HepG2 (cell line): Measurements from ENCODE around the gene DEPDC1. TPM values are rescaled to one million over a fixed set of nuclear protein-coding genes. Genes with fewer than 3 reads are reported as not detected.

ENCODE experiments used
- ATAC-seq: fragments of 200-7000 bp; cut with Tn5 transposase; 3 replicates; pipeline ENCODE4 v1.9.1; 2020; ENCODE audit warnings: mild to moderate bottlenecking, moderate library complexity
- BruUV-seq: library from RNA; stranded (reverse); fragments of 400-500 nt; replicated peaks from 2 replicates; lab custom pipeline; 2021; lab: Mats Ljungman, UMichigan
- CTCF ChIA-PET: fragments of 300-600 bp; formaldehyde crosslinking; extraction: SDS; loops from one replicate; lab custom pipeline; 2021; ENCODE audit warnings: low total read pairs, inconsistent platforms, low intra/inter-chr PET ratio; lab: Yijun Ruan, JAX
- POLR2A ChIA-PET: fragments of 350-600 bp; sonication (Branson Sonifier 250); formaldehyde crosslinking; loops from one replicate; lab custom pipeline; 2020; ENCODE audit warnings: antibody characterized with exemption, inconsistent platforms; lab: Yijun Ruan, JAX
- DNase-seq: peaks from one replicate; pipeline ENCODE4 v3.0.0-alpha.2; 2015; ENCODE audit warnings: low spot score
- FAIRE-seq: peaks from 3 replicates; lab custom pipeline; 2011; peaks lifted over from hg19 to GRCh38; lab: Jason Lieb, UNC
- H2AFZ ChIP-seq: one replicate; pipeline ENCODE4 v1.6.1; 2011; ENCODE audit warnings: low read length, inconsistent platforms
- H3K27ac ChIP-seq: fragments of 300-600 bp; 3 replicates; pipeline ENCODE4 v1.8.0; 2011; ENCODE audit warnings: mixed run types, mild to moderate bottlenecking, mixed read lengths, low read length, inconsistent platforms; ENCODE audit not compliant: insufficient read depth; ENCODE audit errors: extremely low read length
- H3K27me3 ChIP-seq, 2 experiments: fragments of 200-600 bp in 1 of 2; 2 replicates in 1 of 2; 3 replicates in 1 of 2; pipeline versions ENCODE4 v1.6.0 to v1.8.0; 2011; ENCODE audit warnings: low read length in 2 of 2, mild to moderate bottlenecking in 2 of 2, moderate library complexity in 2 of 2, inconsistent platforms in 1 of 2; ENCODE audit not compliant: insufficient read depth in 2 of 2, control insufficient read depth in 1 of 2
- H3K36me3 ChIP-seq, 2 experiments: fragments of 200-600 bp in 1 of 2; replicated peaks in 1 of 2; 2 replicates in 1 of 2; 3 replicates in 1 of 2; pipeline versions ENCODE4 v1.5.1 to v1.8.0; 2011; ENCODE audit warnings: low read length in 2 of 2, inconsistent platforms in 1 of 2; ENCODE audit not compliant: insufficient read depth in 2 of 2, control insufficient read depth in 1 of 2
- H3K4me1 ChIP-seq: 2 replicates; pipeline ENCODE4 v1.5.1; 2012; ENCODE audit warnings: low read length, inconsistent platforms; ENCODE audit not compliant: insufficient read depth
- H3K4me2 ChIP-seq: 2 replicates; pipeline ENCODE4 v1.6.0; 2011; ENCODE audit warnings: low read depth, low read length, inconsistent platforms
- H3K4me3 ChIP-seq, 3 experiments: fragments of 200-600 bp in 1 of 3; sonication (generic), shearing (Covaris generic) in 1 of 3; replicated peaks in 1 of 3; 2 replicates each; pipeline ENCODE4 v1.5.1; 2011 to 2016; ENCODE audit warnings: low read length in 3 of 3, inconsistent platforms in 2 of 3, low read depth in 2 of 3, mild to moderate bottlenecking in 2 of 3, control low read depth in 1 of 3, mixed read lengths in 1 of 3; ENCODE audit not compliant: insufficient read depth in 1 of 3
- H3K79me2 ChIP-seq: one replicate; pipeline ENCODE4 v1.6.1; 2011; ENCODE audit warnings: low read length, inconsistent platforms; ENCODE audit not compliant: insufficient read depth
- H3K9ac ChIP-seq: 2 replicates; pipeline ENCODE4 v1.6.0; 2011; ENCODE audit warnings: mild to moderate bottlenecking, low read depth, low read length, inconsistent platforms; ENCODE audit not compliant: insufficient read depth
- H3K9me3 ChIP-seq: 2 replicates; pipeline ENCODE4 v1.5.1; 2012; ENCODE audit warnings: mild to moderate bottlenecking, low read length
- H4K20me1 ChIP-seq: 2 replicates; pipeline ENCODE4 v1.6.0; 2011; ENCODE audit warnings: inconsistent platforms, mild to moderate bottlenecking, low read length, moderate library complexity; ENCODE audit not compliant: insufficient read depth
- ATF7-NPFF ChIP-seq: sonication (generic); formaldehyde crosslinking; IDR thresholded peaks from 2 replicates; pipeline ENCODE4 v1.8.1; 2023; ENCODE audit warnings: mild to moderate bottlenecking, low read depth, missing genetic modification reagents, moderate library complexity
- MAFF ChIP-seq: IDR thresholded peaks from 2 replicates; pipeline ENCODE4 v1.6.1; 2011; ENCODE audit warnings: low read depth, low read length, improper control_type of control experiment
- MAFK ChIP-seq, 2 experiments: IDR thresholded peaks in 1 of 2; conservative IDR thresholded peaks in 1 of 2; 2 replicates each; pipeline ENCODE4 v1.6.1; 2011; ENCODE audit warnings: improper control_type of control experiment in 2 of 2, low read length in 2 of 2
- MTF2 ChIP-seq: sonication (generic); formaldehyde crosslinking; IDR thresholded peaks from 2 replicates; pipeline ENCODE4 v1.5.0; 2020; ENCODE audit warnings: missing genetic modification reagents, borderline replicate concordance
- NR3C1 ChIP-seq: sonication (generic); formaldehyde crosslinking; IDR thresholded peaks from 2 replicates; pipeline ENCODE4 v1.4.0; 2020; ENCODE audit warnings: missing genetic modification reagents
- ZBTB7A ChIP-seq: sonication (generic); formaldehyde crosslinking; IDR thresholded peaks from 2 replicates; pipeline ENCODE4 v1.8.0; 2022; ENCODE audit warnings: mild to moderate bottlenecking, missing genetic modification reagents
- ZFP37 ChIP-seq: sonication (generic); formaldehyde crosslinking; IDR thresholded peaks from 2 replicates; pipeline ENCODE4 v1.4.0; 2020; ENCODE audit warnings: missing genetic modification reagents, borderline replicate concordance
- ZSCAN9 ChIP-seq: IDR thresholded peaks from 2 replicates; pipeline ENCODE4 v1.6.1; 2016; ENCODE audit warnings: borderline replicate concordance
- WGBS: methylation state at CpG from one replicate; pipeline ENCODE4 v1.1.6; 2017; ENCODE audit warnings: low lambda C conversion rate; 5-methylcytosine and 5-hydroxymethylcytosine counted together
- in situ Hi-C: cut with HindIII; loops from 2 replicates; pipeline ENCODE4 v1.10.0; 2017; ENCODE audit warnings: low pct_unique_long_range_greater_than_20kb; ENCODE audit not compliant: extremely low pct_ligation_motif_present
- intact Hi-C: fragments of 100-400 bp; cut with micrococcal nuclease; formaldehyde crosslinking; loops from one replicate; pipeline ENCODE4 v1.10.0; 2022; ENCODE audit not compliant: unreplicated experiment
- polyA plus RNA-seq, 8 experiments: library from polyadenylated mRNA; depleted of rRNA in 3 of 8; stranded (reverse) in 7 of 8; unstranded in 1 of 8; fragments of >200 nt; fragmentation: Illumina TruSeq in 4 of 8; extraction: Trizol in 4 of 8; gene quantifications; 2 replicates each; pipeline versions ENCODE4 v1.2.1 to v1.2.3, GENCODE V29; 2011 to 2016; ENCODE audit warnings: low read depth in 4 of 8, missing spikeins in 1 of 8, mixed read lengths in 1 of 8; ENCODE audit not compliant: insufficient read depth in 1 of 8
- total RNA-seq, 5 experiments: library from RNA; depleted of rRNA; stranded (reverse); fragments of >200 nt; fragmentation: Illumina TruSeq; extraction: Trizol; gene quantifications; 2 replicates each; pipeline ENCODE4 v1.2.3, GENCODE V29; 2016; ENCODE audit warnings: low read depth in 1 of 5
- TF ChIP-seq, protein P1 (sequence below): sonication (generic); formaldehyde crosslinking; IDR thresholded peaks from 2 replicates; pipeline ENCODE4 v1.5.0; 2020; ENCODE audit warnings: mild to moderate bottlenecking, missing genetic modification reagents, borderline replicate concordance

DEPDC1 gene
- total and polyA plus RNA-seq, 2 of the 13 experiments (the other 11 are each of a cell fraction or from before 2014, with no cell fraction given): 7.0 to 20.2 TPM

DNA sequence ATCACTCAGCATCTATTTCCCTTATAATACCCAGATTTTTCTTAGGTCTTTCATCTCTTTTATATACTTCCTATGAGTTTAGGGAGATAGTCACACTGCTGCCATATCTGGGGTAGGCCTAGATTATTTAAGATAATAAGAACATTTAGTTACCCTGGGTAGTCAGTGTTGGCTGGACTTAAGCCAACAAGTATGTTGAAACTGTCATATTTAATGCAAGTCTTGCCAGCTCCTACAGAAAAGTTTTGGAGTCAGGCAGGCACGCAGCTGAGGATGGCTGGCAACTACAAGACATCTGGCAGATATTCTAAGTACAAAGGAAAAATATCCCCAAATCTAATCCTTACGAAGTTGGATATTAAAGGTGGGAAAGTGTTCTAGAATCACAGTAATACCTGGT is 19.2 kb upstream of the DEPDC1 start (continued):
- TF ChIP-seq, protein P1, sequence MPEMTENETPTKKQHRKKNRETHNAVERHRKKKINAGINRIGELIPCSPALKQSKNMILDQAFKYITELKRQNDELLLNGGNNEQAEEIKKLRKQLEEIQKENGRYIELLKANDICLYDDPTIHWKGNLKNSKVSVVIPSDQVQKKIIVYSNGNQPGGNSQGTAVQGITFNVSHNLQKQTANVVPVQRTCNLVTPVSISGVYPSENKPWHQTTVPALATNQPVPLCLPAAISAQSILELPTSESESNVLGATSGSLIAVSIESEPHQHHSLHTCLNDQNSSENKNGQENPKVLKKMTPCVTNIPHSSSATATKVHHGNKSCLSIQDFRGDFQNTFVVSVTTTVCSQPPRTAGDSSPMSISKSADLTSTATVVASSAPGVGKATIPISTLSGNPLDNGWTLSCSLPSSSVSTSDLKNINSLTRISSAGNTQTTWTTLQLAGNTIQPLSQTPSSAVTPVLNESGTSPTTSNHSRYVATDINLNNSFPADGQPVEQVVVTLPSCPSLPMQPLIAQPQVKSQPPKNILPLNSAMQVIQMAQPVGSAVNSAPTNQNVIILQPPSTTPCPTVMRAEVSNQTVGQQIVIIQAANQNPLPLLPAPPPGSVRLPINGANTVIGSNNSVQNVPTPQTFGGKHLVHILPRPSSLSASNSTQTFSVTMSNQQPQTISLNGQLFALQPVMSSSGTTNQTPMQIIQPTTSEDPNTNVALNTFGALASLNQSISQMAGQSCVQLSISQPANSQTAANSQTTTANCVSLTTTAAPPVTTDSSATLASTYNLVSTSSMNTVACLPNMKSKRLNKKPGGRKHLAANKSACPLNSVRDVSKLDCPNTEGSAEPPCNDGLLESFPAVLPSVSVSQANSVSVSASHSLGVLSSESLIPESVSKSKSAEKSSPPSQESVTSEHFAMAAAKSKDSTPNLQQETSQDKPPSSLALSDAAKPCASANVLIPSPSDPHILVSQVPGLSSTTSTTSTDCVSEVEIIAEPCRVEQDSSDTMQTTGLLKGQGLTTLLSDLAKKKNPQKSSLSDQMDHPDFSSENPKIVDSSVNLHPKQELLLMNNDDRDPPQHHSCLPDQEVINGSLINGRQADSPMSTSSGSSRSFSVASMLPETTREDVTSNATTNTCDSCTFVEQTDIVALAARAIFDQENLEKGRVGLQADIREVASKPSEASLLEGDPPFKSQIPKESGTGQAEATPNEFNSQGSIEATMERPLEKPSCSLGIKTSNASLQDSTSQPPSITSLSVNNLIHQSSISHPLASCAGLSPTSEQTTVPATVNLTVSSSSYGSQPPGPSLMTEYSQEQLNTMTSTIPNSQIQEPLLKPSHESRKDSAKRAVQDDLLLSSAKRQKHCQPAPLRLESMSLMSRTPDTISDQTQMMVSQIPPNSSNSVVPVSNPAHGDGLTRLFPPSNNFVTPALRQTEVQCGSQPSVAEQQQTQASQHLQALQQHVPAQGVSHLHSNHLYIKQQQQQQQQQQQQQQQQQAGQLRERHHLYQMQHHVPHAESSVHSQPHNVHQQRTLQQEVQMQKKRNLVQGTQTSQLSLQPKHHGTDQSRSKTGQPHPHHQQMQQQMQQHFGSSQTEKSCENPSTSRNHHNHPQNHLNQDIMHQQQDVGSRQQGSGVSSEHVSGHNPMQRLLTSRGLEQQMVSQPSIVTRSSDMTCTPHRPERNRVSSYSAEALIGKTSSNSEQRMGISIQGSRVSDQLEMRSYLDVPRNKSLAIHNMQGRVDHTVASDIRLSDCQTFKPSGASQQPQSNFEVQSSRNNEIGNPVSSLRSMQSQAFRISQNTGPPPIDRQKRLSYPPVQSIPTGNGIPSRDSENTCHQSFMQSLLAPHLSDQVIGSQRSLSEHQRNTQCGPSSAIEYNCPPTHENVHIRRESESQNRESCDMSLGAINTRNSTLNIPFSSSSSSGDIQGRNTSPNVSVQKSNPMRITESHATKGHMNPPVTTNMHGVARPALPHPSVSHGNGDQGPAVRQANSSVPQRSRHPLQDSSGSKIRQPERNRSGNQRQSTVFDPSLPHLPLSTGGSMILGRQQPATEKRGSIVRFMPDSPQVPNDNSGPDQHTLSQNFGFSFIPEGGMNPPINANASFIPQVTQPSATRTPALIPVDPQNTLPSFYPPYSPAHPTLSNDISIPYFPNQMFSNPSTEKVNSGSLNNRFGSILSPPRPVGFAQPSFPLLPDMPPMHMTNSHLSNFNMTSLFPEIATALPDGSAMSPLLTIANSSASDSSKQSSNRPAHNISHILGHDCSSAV (CRISPR knock-in tag): no peak
- TF ChIP-seq NR3C1 (CRISPR knock-in tag) (no peak), ZBTB7A (CRISPR knock-in tag) (no peak)
- TF ChIP-seq, all 625 proteins: peak for 0

DNA sequence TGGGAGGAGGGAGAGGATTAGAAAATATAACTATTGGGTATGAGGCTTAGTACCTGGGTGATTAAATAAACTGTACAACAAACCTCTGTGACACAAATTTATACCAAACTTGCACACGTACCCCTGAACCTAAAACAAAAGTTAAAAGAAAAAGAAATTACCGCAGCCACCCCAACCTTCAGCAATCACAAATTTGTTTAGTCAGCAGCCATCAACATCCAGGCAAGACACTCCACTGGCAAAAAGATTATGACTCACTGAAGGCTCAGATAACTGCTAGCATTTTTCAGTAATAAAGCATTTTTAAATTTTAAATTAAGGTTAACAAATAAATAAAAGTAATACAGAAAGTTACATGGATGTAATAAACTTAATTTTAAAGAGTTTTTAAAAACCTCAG is 14.4 kb upstream of the DEPDC1 start:
- H3K4me3 ChIP-seq: no peak overlapping the region
- no peaks in the 10 kb centered on the region for H3K79me2 ChIP-seq
- POLR2A ChIA-PET: no interaction called here
- no peaks in the 10 kb centered on the region for H3K9me3 ChIP-seq
- no peak overlapping the region for H3K4me2 ChIP-seq
- no peak for FAIRE-seq
- intact Hi-C loops (loop anchor here (1.0 kb wide), 1 partner anchor 13 kb away; no protein-coding TSS in a partner anchor), in situ Hi-C loops (no loop called here)
- H3K27me3 ChIP-seq: no peaks in the 10 kb centered on the region
- TF ChIP-seq MAFF: 0 out of 2 replicates have a peak, but pooled peaks have one; percentile 8
- TF ChIP-seq MTF2 (CRISPR knock-in tag): no peak
- no peak for TF ChIP-seq ATF7-NPFF
- TF ChIP-seq ZFP37 (CRISPR knock-in tag): no peak
- TF ChIP-seq ZSCAN9: no peak
- peak; percentile 14 to 48; a peak in 2 of 4 replicates for TF ChIP-seq MAFK (conservative IDR thresholded peaks at IDR 0.05 in 1 of 2, IDR thresholded peaks at IDR 0.05 in 1 of 2; ENCODE audit: low read length in 2 of 2)
- no peak for ATAC-seq
- no TSS peak for BruUV-seq
- no peaks in the 10 kb centered on the region for H3K4me1 ChIP-seq
- no peak overlapping the region for H3K27ac ChIP-seq
- 0% methylated on average over 2 of the region's 2 CpGs for WGBS
- H2AFZ ChIP-seq: no peak overlapping the region
- H4K20me1 ChIP-seq: no peaks in the 10 kb centered on the region
- H3K9ac ChIP-seq: no peak overlapping the region
- no peak for DNase-seq
- CTCF ChIA-PET: no interaction called here
- no peaks in the 10 kb centered on the region for H3K36me3 ChIP-seq
